Stimulated activated CD4-positive, alpha-beta T cell treated with anti-CD3 and anti-CD28 coated beads, Interleukin-4, amount 100 ng/mL, for 1 hour (primary cell): Measurements from ENCODE around the gene GALNS.
"Not testable (repeated sequence)": the region's sequence is repeated elsewhere in the genome, so short reads cannot be mapped to it uniquely, and the experiment has no call there.

ENCODE experiments used
- DNase-seq: peaks from one replicate; pipeline ENCODE4 v3.0.0-alpha.2; 2020

Gene GALNS

GRCh38 chr16:88798772-88799455, 57.8 kb downstream of the GALNS start:
- no peak for DNase-seq

- DNase-seq = no peak
Measured at GRCh38 chr16:88798073-88798472, 58.7 kb downstream of the GALNS start.

- DNase-seq = no peak
Measured at GRCh38 chr16:88796278-88796677, 60.5 kb downstream of the GALNS start.

GRCh38 chr16:88793251-88793954, 63.3 kb downstream of the GALNS start:
- no peak for DNase-seq

GRCh38 chr16:88792668-88793250, 64.0 kb downstream of the GALNS start:
- no peak for DNase-seq

GRCh38 chr16:88792078-88792550, 64.6 kb downstream of the GALNS start:
- DNase-seq = no peak

GRCh38 chr16:88790312-88791211, 66.2 kb downstream of the GALNS start:
- DNase-seq = peak; percentile 56

GRCh38 chr16:88789594-88789993, 67.2 kb downstream of the GALNS start:
- DNase-seq = no peak

DNA sequence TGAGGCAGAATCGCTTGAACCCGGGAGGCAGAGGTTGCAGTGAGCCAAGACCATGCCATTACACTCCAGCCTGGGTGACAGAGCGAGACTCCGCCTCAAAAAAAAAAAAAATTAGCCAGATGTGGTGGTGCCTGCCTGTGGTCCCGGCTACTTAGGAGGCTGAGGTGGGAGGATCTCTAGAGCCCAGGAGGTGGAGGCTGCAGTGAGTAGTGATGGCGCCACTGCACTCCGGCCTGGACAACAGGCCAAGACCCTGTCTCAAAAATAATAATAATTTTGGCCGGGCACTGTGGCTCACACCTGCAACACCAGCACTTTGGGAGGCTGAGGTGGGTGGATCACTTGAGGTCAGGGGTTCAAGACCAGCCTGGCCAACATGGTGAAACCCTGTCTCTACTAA, 68.0 kb downstream of the GALNS start:
- DNase-seq = not testable (repeated sequence)

DNA sequence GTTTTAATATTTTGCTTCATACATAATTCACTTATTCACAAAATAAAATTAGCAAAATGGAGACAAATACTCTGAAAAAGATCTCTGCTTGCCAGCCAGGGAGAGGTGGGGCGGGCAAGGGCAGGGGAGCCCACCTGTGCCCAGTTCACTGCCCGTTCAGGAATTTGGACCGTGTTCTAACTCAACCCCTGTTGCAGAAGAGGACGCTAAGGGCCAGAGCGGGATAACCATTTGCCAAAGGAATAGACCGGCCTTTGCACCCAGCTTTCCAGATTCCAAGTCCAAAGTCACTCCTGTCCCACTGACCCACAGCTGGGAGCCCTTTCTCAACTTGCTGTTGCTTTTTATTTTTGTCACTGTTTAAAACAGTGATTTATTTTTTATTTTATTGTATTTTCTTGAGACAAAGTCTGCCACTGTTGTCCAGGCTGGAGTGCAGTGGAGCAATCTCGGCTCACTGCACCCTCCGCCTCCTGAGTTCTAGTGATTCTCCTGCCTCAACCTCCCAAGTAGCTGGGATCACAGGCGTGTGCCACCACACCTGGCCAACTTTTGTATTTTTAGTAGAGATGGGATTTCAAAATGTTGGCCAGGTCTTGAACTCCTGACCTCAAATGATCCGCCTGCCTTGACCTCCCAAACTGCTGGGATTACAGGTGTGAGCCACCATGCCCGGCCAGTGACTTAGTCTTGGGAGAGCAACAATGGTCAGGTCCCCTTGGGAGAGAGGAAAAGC, 69.0 kb downstream of the GALNS start:
- DNase-seq = no peak

GRCh38 chr16:88785106-88785924, 71.4 kb downstream of the GALNS start, which contains the start of gene PIEZO1:
Gene PIEZO1, minus strand, starts transcription at chr16:88785220. Its CDS starts 256 bp downstream, at chr16:88784964.
- peak; percentile 83 for DNase-seq

- DNase-seq = no peak
Measured at GRCh38 chr16:88784856-88785105, 72.0 kb downstream of the GALNS start.

DNA sequence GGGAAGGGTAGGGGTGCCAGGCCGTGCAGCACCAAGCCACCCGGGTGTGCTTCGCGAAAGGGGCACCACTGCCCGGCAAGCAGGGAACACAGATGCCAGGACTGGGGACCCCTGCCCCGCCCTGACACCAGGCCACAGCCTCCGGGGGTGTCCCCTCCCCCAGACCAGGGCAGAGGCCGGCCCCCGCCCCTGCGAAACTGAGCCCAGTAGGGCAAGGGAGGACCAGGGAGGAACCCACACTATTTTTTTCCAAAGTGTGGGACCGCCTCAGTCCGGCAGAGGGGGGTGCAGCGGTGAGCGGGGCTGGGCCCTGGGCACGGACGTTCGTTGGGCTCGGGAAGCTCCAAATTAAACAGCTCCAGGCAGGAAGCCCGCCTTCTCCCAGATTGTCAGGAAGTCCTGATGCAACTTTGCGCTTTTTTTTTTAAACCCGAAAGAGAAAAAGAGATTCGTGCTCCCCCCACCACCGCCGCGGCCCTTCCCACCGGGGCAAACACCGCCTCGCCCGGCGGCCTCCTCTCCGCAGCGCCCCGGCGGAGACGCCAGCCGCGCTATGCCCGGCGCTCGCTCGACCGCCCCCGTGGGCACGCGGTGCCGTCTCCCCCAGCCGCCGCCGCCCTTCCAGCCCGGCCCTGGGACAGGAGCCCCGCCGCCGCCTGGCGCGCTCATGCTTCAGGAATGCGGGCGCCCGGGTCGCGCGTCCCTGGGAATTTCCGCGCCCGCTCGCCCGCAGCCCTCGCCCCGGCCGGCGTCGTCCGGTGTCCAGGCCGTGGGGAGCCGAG, 72.5 kb downstream of the GALNS start:
- DNase-seq = peak; percentile 62

DNA sequence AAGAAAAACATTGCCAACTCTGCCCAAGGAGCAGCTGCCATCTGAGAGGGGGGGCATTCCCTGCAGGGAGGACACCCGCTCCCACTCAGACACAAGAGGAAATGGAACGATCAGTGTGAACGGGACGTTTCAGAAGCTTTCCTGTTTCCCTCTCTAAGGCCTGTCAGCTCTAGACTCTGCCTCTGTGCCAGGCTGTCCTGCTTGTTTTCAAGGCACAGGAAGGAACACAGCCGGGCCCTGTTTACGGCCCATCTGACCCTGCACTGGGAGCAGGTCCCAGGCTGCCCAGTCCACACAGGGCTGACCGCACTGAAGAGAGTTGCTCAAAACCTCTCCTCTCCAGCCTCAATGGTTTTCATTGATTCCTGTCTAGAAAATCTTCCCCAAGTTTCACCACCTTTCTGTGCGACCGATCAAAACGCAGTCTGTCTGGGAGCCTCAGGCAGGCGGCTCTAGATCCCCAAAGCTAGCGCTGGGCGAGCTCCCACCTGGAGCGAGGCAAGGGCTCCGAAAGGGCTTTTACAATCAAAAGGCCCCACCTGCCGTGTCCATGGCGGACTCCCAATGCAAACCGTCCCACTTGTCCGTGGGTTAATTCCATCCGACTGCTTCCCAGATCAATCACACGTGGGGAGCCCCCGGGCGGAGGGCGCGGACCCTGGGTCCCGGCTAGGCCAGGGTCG, 73.2 kb downstream of the GALNS start:
- no peak for DNase-seq

DNA sequence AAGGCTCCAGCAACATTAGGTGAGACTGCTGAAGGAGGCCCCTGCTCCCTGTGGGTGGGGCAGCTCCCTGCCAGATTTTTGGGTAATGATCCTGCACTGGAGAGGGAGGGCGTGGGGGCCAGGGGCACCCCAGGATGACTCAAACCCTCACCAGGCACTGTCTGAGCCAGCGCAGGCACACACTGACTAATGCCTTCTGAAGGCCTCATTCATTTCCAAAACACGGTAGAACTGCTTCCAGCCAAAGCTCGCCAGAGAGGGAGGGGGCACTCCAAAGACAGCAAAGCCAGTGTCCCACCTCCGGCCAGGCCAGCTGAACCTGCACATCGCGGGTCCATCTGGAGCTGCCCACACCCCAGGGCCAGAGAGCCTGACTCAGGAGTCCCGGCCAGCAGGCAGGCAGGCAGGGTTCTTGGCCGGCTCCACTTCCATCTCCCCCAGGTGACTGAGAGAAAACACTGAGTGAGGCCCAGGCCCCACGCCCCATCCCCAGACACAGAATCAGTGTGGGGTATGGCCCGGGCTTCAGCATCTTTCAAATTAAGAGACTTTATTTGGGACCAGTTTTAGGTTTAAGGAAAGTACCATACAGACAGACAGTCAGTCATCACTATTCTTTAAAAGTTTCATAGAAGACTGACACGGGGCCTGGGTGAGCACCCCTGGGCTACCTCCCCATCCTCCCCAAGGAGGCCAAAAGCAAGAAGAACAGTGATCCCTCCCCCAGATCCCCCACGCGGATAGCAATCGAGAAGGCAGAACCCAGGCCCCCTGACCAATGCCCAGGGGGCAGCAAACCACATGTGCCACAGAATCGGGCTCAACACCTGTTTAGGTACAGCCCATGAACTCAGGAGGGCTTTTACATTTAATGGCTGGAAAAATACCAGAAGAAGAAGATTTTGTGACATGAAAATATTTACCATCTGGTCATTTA, 74.0 kb downstream of the GALNS start:
- DNase-seq = peak; percentile 82

GRCh38 chr16:88781140-88782077, 75.3 kb downstream of the GALNS start:
- DNase-seq = peak; percentile 76

DNA sequence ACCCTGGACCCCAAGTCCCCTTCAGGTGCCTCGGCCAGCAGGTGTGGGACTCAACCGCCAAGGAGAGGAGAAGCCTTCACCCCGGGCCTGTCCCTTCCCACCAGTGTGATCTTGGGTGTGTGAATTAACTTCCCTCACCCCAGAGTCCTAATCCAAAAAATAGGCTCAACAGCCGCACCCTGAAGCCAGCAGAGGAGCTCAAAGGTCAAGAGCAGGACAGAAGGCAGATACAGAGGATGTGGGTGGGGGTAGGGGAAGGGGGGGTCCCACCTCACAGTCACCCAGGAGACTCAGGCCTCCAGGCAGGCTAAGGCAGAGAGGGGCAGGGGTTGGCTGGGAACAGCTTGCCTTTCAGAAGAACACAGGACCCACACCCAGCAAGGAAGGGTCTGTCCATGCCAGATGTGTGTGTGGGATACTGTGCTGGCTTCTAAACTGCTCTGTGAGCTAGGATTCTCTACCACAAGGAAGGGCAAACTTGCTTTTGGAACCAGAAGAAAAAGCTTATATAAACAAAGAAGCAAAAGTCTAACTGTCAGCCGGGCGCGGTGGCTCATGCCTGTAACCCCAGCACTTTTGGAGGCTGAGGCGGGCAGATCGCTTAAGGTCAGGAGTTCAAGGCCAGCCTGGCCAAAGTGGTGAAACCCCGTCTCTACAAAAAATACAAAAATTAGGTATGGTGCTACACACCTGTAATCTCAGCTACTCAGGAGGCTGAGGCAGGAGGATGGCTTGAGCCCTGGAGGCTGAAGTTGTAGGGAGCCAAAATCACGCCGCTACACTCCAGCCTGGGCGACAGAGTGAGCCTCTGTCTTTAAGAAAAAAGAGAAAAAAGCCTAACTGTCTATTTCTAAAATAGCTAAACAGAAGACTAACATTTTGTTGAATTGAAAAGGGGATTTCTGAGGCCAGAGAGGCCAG, 76.3 kb downstream of the GALNS start:
- DNase-seq = no peak
